Pancreas (tissue), 10 donors: ENCODE results near the gene RPA1. TPM values are rescaled to one million over a fixed set of nuclear protein-coding genes. Genes with fewer than 3 reads are reported as not detected.
A peak's percentile ranks its signal among the peaks of the same experiment; 100 is the strongest.

ENCODE experiments used
- ATAC-seq, 4 donors: fragments of 200-7000 bp; cut with Tn5 transposase; one replicate each; pipeline versions ENCODE4 v1.8.0 to v1.9.1; 2020; ENCODE audit warnings: mild to moderate bottlenecking in 4 of 4, moderate library complexity in 4 of 4
- DNase-seq, 6 donors: peaks; one replicate each; pipeline ENCODE4 v3.0.0-alpha.2; 2020
- FAIRE-seq: peaks from 2 replicates; lab custom pipeline; 2012; peaks lifted over from hg19 to GRCh38; lab: Jason Lieb, UNC
- H3K27ac ChIP-seq, 4 donors: fragments of 200-600 bp; sonication (generic); 1 replicate in 3 of 4; 2 replicates in 1 of 4; pipeline versions ENCODE4 v1.5.0 to v1.8.0; 2020
- H3K27me3 ChIP-seq, 4 donors: fragments of 200-600 bp; one replicate each; pipeline ENCODE4 v1.8.0; 2021
- H3K36me3 ChIP-seq, 3 donors: fragments of 200-600 bp; sonication (generic) in 1 of 3; one replicate each; pipeline versions ENCODE4 v1.5.0 to v1.8.0; 2020 to 2021
- H3K4me1 ChIP-seq, 3 donors: fragments of 200-600 bp; one replicate each; pipeline ENCODE4 v1.8.0; 2021
- H3K4me3 ChIP-seq, 4 donors: fragments of 200-600 bp; sonication (generic) in 2 of 4; one replicate each; pipeline versions ENCODE4 v1.5.0 to v1.8.0; 2020 to 2021
- H3K9me3 ChIP-seq, 4 donors: fragments of 200-600 bp; one replicate each; pipeline ENCODE4 v1.8.0; 2021
- WGBS, 2 donors: extraction: QIAGEN DNeasy Blood & Tissue Kit; methylation state at CpG; one replicate each; pipeline ENCODE4 v1.1.7; 2013; 5-methylcytosine and 5-hydroxymethylcytosine counted together
- intact Hi-C, 3 donors: fragments of 100-400 bp; cut with DNase I; formaldehyde crosslinking; loops; one replicate each; pipeline versions ENCODE4 v1.11.1 to v1.14.2; 2022
- polyA plus RNA-seq, 2 donors: library from polyadenylated mRNA; stranded (reverse); fragments of 200-250 nt; gene quantifications; one replicate each; pipeline ENCODE4 v1.2.3, GENCODE V29; 2013
- total RNA-seq, 6 donors: library from RNA; stranded (reverse); fragmentation: NEBNext Ultra II Directional in 4 of 6; extraction: Animal tissue kit (Norgen Biotek cat#: 25700) in 4 of 6; gene quantifications; one replicate each; pipeline versions ENCODE4 v1.2.1 to v1.2.4, GENCODE V29; 2021 to 2023
- TF ChIP-seq, protein P1 (sequence below), 4 donors: fragments of 200-600 bp; sonication (generic) in 3 of 4; IDR thresholded peaks; one replicate each; pipeline versions ENCODE4 v1.5.0 to v1.8.0; 2021; ENCODE audit warnings: antibody characterized with exemption in 4 of 4
- donor health status: healthy with polysubstance abuse.
- donor health status: DM: no; HTN: no; CAD: no; lungs with moderate emphysema.
- donor health status: DM: no; HTN: no; CAD: no.
- donor health status: control.
- donor health status: control.
- donor health status: Bipolar disorder and iron deficiency.
- donor health status: DM: yes; HTN: yes; CAD: no.
- donor health status: DM: no; HTN: no; CAD: no.
- donor health status: DM: no; HTN: no; CAD: no.
- donor health status: DM: yes; HTN: yes; CAD: no.

Gene RPA1
- total and polyA plus RNA-seq, 8 donors: 6.5 to 43.9 (median 36.1) TPM

DNA sequence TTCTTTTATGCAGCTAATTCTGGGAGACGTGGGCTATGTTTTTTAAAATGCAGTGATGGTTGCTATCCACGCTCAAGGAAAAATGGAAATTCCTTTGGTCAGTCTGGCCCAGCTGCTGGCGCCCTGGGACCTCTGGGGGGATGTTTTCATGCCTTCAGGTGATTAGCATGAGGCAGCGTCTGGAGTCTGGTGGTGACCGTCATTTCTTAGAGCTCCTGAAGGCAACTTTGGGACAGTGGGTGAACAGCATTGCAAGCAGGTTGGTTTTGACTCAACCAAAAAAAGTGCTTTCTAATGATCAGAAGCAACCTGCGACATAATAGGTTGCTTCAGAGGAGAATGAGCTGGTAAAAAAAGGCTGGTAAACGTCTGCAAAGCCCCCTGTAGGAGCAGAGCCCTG, 82.3 kb downstream of the RPA1 start:
- Histone ChIP-seq H3K27ac (no peak overlapping the region), H3K4me1 (peaks cover 0 to 6% (median 0%) of the 10 kb centered on the region in 3 donors), H3K4me3 (no peak overlapping the region), H3K36me3 (no peaks in the 10 kb centered on the region), H3K27me3 (peaks cover 0 to 12% (median 2%) of the 10 kb centered on the region in 4 donors), H3K9me3 (no peaks in the 10 kb centered on the region)
- intact Hi-C loops: loop anchor here in 2 of 3 donors (5.0 to 10.0 kb wide), 2 partner anchors 115 to 123 kb away; partner anchors contain the start of genes DPH1 (in 1 of the 2) and RTN4RL1 (in 1 of the 2)
- DNase-seq (peak in 1 of 6 donors; percentile 6), ATAC-seq (no peak), FAIRE-seq (no peak)
- WGBS, 2 donors: 37 to 47% methylated on average over 7 of the region's 7 CpGs
- TF ChIP-seq, protein P1, sequence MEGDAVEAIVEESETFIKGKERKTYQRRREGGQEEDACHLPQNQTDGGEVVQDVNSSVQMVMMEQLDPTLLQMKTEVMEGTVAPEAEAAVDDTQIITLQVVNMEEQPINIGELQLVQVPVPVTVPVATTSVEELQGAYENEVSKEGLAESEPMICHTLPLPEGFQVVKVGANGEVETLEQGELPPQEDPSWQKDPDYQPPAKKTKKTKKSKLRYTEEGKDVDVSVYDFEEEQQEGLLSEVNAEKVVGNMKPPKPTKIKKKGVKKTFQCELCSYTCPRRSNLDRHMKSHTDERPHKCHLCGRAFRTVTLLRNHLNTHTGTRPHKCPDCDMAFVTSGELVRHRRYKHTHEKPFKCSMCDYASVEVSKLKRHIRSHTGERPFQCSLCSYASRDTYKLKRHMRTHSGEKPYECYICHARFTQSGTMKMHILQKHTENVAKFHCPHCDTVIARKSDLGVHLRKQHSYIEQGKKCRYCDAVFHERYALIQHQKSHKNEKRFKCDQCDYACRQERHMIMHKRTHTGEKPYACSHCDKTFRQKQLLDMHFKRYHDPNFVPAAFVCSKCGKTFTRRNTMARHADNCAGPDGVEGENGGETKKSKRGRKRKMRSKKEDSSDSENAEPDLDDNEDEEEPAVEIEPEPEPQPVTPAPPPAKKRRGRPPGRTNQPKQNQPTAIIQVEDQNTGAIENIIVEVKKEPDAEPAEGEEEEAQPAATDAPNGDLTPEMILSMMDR (IDR thresholded peaks at IDR 0.05): no peak

DNA sequence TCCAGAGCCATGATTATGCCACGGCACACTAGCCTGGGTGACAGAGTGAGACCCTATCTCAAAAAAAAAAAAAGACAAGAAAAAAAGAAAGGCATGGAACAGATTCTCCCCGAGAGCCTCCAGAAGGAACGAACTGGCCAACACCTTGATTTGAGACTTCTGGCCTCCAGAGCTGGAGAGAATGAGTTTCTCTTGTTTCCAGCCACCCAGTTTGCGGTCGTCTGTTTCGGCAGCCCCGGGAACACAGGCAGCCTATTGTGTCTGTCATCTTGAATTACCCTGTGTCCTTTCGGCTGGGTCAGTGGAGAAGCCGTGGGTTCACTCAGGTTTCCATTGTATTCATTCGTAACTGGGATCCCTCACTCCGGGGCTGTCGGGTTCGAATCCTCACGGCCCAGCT, 83.9 kb downstream of the RPA1 start:
- no peaks in the 10 kb centered on the region for H3K36me3 ChIP-seq
- no peaks in the 10 kb centered on the region for H3K9me3 ChIP-seq
- no peak overlapping the region for H3K27ac ChIP-seq
- intact Hi-C loops: loop anchor here in 2 of 3 donors (5.0 to 10.0 kb wide), 2 partner anchors 114 to 121 kb away; partner anchors contain the start of genes DPH1 (in 1 of the 2) and RTN4RL1 (in 1 of the 2)
- H3K27me3 ChIP-seq: no peaks in the 10 kb centered on the region
- no peak for FAIRE-seq
- no peak overlapping the region for H3K4me3 ChIP-seq
- no peak for ATAC-seq
- WGBS, 2 donors: 71 to 75% methylated on average over 14 of the region's 14 CpGs
- no peak for DNase-seq
- TF ChIP-seq, protein P1 (IDR thresholded peaks at IDR 0.05): no peak
- H3K4me1 ChIP-seq: no peaks in the 10 kb centered on the region

DNA sequence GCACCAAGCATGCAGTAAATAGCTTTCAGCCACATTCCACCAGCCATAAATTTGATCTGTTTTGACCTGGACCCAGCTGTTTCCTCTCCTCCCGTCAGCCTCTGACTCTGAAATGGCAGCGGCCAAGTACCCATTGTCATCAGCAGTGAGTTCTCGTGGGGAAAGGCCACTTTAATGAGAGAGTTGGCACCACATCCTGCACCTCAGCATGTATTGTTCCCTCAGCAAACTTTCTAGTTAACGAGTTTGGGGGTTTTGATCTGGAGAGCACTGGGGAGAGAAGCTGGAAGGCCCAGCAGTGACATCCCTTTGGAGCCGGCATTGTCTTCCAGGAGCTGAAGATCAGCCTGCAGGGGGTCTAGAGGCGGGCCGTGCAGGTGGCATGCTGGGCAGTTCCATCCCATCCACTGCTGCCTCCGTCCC, 84.9 kb downstream of the RPA1 start:
- 58 to 61% methylated on average over 8 of the region's 8 CpGs for WGBS, 2 donors
- no peaks in the 10 kb centered on the region for H3K4me1 ChIP-seq
- ATAC-seq (no peak), FAIRE-seq (no peak), DNase-seq (peak in 1 of 6 donors; percentile 25)
- H3K36me3 ChIP-seq: no peaks in the 10 kb centered on the region
- intact Hi-C loops: loop anchor here in 2 of 3 donors (5.0 to 10.0 kb wide), 2 partner anchors 113 to 120 kb away; partner anchors contain the start of genes DPH1 (in 1 of the 2) and RTN4RL1 (in 1 of the 2)
- H3K9me3 ChIP-seq: no peaks in the 10 kb centered on the region
- H3K4me3 ChIP-seq: no peak overlapping the region
- TF ChIP-seq, protein P1 (IDR thresholded peaks at IDR 0.05): no peak
- H3K27ac ChIP-seq: no peak overlapping the region
- no peaks in the 10 kb centered on the region for H3K27me3 ChIP-seq

DNA sequence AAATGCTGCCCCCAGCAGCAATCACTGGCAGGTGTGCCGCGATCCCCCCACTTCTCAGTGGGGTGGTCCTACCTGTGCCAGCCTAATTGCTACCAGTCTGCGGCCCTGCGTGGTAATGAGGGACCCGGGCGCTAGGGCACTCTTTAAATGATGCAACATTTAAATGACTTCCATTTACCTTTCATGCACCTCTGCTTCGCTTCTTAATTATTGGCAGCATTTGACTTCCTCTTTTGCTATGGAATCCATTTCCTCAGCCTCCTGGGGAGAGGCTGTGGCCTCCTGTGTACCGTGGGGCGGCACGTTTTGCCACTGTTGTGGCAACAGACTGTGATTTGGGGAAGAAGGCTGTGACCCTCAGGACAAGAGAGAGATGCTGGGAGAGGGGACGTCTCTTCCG, 86.1 kb downstream of the RPA1 start:
- intact Hi-C loops: loop anchor here in 1 of 3 donors (10.0 kb wide), 1 partner anchor 119 kb away; the partner anchor contains the start of gene DPH1
- DNase-seq (peak in 1 of 6 donors; percentile 13), FAIRE-seq (no peak), ATAC-seq (no peak)
- WGBS, 2 donors: 65 to 67% methylated on average over 12 of the region's 12 CpGs
- no peaks in the 10 kb centered on the region for H3K9me3 ChIP-seq
- H3K4me1 ChIP-seq: no peaks in the 10 kb centered on the region
- H3K36me3 ChIP-seq: no peaks in the 10 kb centered on the region
- H3K27ac ChIP-seq: no peak overlapping the region
- no peaks in the 10 kb centered on the region for H3K27me3 ChIP-seq
- no peak overlapping the region for H3K4me3 ChIP-seq
- TF ChIP-seq, protein P1 (IDR thresholded peaks at IDR 0.05): no peak

DNA sequence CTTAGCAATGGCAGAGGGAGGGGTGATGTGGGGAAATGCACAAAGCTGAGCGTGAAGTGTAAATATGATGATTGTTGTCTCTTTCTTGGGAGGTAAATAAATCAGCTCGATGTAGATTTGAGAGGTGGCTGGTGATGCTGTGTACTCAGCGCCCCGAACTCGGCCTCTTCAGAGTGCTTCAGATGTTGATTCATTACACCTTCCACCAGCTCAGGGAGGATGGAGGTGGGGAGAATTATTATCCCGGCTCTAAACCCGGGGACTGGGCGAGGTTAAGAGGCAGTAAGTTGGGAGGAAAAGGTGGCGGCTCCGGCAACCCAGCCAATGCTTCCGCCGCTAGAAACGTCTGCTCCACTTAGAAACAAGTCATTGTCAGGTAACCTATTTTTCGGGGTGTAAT, 86.5 kb downstream of the RPA1 start:
- TF ChIP-seq, protein P1 (IDR thresholded peaks at IDR 0.05): no peak
- ATAC-seq (no peak), FAIRE-seq (no peak), DNase-seq (peak in 1 of 6 donors; percentile 5)
- WGBS, 2 donors: 50 to 52% methylated on average over 14 of the region's 14 CpGs
- H3K36me3 ChIP-seq: no peaks in the 10 kb centered on the region
- no peaks in the 10 kb centered on the region for H3K27me3 ChIP-seq
- H3K27ac ChIP-seq: no peak overlapping the region
- intact Hi-C loops: loop anchor here in 1 of 3 donors (10.0 kb wide), 1 partner anchor 118 kb away; the partner anchor contains the start of gene DPH1
- no peaks in the 10 kb centered on the region for H3K4me1 ChIP-seq
- H3K9me3 ChIP-seq: no peaks in the 10 kb centered on the region
- H3K4me3 ChIP-seq: no peak overlapping the region
